22Rv1 (cell line): ENCODE measurements around the gene EIF5AL1.

Experiments used
- ZFX ChIP-seq: fragments of 450-650 bp; IDR thresholded peaks from 2 replicates; pipeline ENCODE4 v1.6.1; 2017; ENCODE audit warnings: antibody characterized with exemption, borderline replicate concordance
- TF ChIP-seq, protein P1 (sequence below): fragments of 450-650 bp; IDR thresholded peaks from 2 replicates; pipeline ENCODE4 v1.5.1; 2017; ENCODE audit warnings: mild to moderate bottlenecking

GRCh38 chr10:79542626-79543025 lies 30.3 kb downstream of the EIF5AL1 start:
- TF ChIP-seq, protein P1, sequence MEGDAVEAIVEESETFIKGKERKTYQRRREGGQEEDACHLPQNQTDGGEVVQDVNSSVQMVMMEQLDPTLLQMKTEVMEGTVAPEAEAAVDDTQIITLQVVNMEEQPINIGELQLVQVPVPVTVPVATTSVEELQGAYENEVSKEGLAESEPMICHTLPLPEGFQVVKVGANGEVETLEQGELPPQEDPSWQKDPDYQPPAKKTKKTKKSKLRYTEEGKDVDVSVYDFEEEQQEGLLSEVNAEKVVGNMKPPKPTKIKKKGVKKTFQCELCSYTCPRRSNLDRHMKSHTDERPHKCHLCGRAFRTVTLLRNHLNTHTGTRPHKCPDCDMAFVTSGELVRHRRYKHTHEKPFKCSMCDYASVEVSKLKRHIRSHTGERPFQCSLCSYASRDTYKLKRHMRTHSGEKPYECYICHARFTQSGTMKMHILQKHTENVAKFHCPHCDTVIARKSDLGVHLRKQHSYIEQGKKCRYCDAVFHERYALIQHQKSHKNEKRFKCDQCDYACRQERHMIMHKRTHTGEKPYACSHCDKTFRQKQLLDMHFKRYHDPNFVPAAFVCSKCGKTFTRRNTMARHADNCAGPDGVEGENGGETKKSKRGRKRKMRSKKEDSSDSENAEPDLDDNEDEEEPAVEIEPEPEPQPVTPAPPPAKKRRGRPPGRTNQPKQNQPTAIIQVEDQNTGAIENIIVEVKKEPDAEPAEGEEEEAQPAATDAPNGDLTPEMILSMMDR = no peak
- no peak for TF ChIP-seq ZFX
